Umbilical cord (tissue), 2 donors: ENCODE data around the gene SLC44A2. TPM values are rescaled to one million over a fixed set of nuclear protein-coding genes. Genes with fewer than 3 reads are reported as not detected.
A peak's percentile ranks its signal among the peaks of the same experiment; 100 is the strongest.

Source experiments
- DNase-seq: peaks from one replicate; pipeline ENCODE4 v3.0.0-alpha.2; 2015; ENCODE audit warnings: low spot score
- total RNA-seq: library from RNA; depleted of rRNA; stranded (reverse); fragments of >200 nt; gene quantifications from one replicate; pipeline ENCODE4 v1.2.3, GENCODE V29; 2014; ENCODE audit warnings: low replicate concordance; ENCODE audit not compliant: insufficient read depth

Gene SLC44A2
- total RNA-seq: 34.7 TPM

- DNase-seq: peak; percentile 89
Measured at GRCh38 chr19:10625003-10625761, at the start of gene SLC44A2. TSS of gene SLC44A2 (plus strand) at chr19:10625553. CDS start at chr19:10625634, 81 bp downstream.

DNA sequence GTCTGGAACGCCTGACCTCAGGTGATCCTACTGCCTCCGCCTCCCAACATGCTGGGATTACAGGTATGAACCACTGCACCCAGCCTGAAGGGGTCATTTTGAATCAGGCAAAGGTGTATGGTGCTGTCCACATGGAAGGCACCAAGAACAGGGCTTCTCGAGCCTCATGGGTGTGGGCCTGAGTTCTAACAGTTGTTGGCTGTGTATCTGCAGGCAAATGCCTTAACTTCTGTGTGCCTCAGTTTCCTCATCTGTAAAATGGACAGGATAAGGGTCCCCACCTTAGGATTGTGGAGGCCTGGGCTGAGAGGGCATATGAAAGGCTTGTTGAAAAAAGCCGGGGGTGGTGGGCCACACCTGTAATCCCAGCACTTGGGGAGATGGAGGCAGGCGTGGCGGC is 47.4 kb upstream of the SLC44A2 start:
- DNase-seq: no peak

DNA sequence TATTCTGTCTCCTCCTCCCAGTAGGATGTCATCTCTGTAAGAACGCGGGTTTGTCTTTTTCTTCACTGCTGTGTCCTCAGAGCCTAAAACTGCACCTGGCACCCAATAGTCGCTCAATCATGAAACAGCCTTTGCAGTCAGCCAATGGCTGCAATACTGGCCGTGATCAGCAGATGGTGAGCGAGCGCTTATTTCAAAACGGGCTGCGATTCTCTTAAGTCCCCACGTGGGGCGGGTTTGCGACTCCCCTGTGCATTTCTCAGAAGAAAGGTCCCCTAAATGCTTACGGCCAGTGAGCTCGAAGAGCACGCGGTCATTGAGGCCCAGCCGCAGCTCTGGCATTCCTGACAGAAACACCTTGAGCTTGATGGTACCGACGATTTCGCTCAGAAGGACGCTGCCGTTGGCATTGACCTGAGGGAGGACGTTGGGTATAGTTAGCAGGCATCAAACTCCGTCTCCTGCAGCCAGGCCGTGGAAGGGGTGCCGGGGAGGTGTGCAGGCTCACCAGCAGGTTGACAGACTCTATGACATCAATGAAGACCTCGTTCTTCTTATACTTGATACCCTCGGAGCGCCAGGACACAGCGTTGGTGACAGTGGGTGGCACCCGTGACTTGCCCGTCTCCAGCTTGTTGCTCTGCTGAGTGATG is 44.2 kb upstream of the SLC44A2 start:
- peak; percentile 93 for DNase-seq

GRCh38 chr19:10582091-10582490 is 43.3 kb upstream of the SLC44A2 start:
- no peak for DNase-seq

DNA sequence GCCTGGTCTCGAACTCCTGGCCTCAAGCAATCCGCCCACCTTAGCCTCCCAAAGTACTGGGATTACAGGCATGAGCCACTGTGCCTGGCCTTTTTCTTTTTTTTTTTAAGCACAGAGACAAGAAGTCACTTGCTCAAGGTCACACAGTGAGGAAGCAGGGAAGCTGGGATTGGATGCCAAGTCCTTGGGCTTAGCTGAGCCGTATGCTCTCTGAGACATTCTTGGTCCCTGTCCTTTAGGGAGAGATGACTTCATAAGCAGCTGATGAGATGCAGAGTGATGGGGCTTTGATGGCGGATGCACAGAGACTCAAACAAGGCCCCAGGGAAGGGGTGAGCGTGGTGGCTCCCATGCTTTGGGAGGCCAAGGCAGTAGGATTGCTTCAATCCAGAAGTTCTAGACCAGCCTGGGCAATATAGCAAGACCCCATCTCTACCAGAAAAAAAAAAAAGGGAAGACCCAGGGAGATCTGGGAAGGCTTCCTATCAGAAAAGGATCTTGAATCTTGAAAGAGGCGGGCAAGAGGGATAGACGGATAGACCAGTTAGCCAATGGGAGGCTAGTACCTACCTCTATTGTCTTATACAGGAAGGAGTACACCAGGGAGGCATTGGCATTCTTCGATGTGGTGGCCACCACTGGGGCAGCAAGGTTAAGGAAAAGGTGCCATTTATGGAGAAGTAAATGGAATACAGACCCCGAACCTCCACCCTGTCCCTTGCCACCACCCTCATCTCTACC is 42.1 kb upstream of the SLC44A2 start:
- no peak for DNase-seq

- no peak for DNase-seq
Measured at GRCh38 chr19:10586396-10586795, 39.0 kb upstream of the SLC44A2 start.

- DNase-seq: no peak
Measured at GRCh38 chr19:10587022-10587838, 38.1 kb upstream of the SLC44A2 start, which contains the start of gene AP1M2. TSS of gene AP1M2 (minus strand) at chr19:10587312. CDS start at chr19:10587231, 81 bp downstream.

GRCh38 chr19:10587839-10588150 is 37.6 kb upstream of the SLC44A2 start:
- no peak for DNase-seq

GRCh38 chr19:10593148-10593547 is 32.2 kb upstream of the SLC44A2 start:
- no peak for DNase-seq

- no peak for DNase-seq
Measured at GRCh38 chr19:10593820-10594637, 31.3 kb upstream of the SLC44A2 start.

GRCh38 chr19:10600149-10600548 is 25.2 kb upstream of the SLC44A2 start:
- DNase-seq: no peak

GRCh38 chr19:10601999-10602329 is 23.4 kb upstream of the SLC44A2 start:
- DNase-seq: no peak

GRCh38 chr19:10602330-10603083 is 22.8 kb upstream of the SLC44A2 start:
- peak; percentile 78 for DNase-seq

DNA sequence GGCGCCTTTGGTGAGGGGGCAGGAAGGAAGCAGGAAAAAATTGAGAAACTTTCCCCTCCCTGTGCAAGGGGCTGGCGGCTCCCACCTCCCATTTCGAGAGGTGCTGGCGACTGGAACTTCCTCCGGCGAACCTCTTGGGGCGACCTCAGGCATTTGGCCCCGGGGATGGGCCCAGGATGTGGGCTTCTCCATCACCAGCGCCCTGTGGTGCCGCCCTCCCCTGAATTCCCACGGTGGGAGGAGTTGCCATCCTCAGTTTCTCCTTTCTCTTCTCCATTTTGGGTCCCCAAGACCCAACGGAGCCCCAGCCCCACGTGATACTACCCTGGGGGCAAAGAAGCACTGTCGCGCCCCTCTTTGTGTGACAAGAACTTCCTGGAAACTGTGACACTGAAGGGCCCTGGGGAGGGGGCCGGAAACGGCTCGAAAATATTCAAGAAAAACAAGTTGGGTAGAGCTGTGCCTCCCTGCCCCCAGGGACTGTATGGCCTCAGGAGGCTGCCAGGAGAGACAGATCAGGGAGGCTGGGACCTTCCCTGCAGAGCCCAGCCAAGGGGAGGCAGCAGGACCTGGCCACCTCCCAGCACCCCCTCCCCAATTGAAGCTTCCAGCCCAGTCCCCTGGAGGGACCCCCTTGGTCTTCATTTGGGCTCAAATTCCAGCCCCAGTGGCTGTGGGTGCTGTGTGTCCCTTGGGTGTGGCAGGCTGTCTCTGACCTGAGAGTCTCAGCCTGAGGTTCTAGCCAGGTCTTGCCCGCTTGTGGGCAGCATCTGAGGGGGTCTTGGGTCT is 22.1 kb upstream of the SLC44A2 start:
- peak; percentile 46 for DNase-seq

GRCh38 chr19:10603873-10604459 is 21.4 kb upstream of the SLC44A2 start:
- peak; percentile 36 for DNase-seq

DNA sequence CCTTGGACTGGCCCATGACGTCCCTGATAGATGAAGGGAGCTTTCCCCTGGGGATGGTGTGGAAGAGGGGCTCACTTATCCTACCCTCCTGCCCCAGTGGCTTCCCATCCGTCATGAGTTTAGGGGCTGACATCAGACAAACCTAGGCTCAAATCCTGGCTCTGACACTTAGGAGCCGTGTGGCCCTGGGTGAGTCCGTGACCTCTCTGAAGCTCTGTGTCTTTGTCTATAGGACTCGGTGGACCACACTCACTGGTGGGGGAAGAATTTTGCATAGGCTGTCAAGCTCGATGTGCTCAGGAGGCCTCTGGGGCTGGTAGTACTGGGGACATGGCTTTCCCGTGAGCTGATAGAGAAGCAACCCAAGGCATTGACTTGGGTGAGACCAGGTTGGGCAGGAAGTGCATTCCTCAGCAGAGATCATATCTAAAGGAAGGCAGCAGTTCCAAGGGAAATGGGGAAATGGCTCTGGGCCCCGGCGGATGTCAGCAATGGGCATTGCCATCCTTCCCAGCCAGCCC is 20.8 kb upstream of the SLC44A2 start:
- DNase-seq: peak; percentile 13

GRCh38 chr19:10611907-10612306 is 13.4 kb upstream of the SLC44A2 start:
- no peak for DNase-seq

GRCh38 chr19:10612499-10613119 is 12.7 kb upstream of the SLC44A2 start:
- peak; percentile 7 for DNase-seq
